Measurements from ENCODE around the gene RRP36.

RRP36 gene

GRCh38 chr6:43006251-43006650 is 15.2 kb upstream of the RRP36 start:
- no peak for DNase-seq (ENCODE audit: low read depth, low spot score)

- no peak for DNase-seq (ENCODE audit: low read depth, low spot score)
Observed at GRCh38 chr6:43007126-43007525, 14.3 kb upstream of the RRP36 start.

- DNase-seq (ENCODE audit: low read depth, low spot score), result peak; percentile 43
Observed at GRCh38 chr6:43009124-43009523, 12.3 kb upstream of the RRP36 start.

- DNase-seq (ENCODE audit: low read depth, low spot score), result no peak
Observed at GRCh38 chr6:43011207-43011606, 10.2 kb upstream of the RRP36 start.

GRCh38 chr6:43012364-43012763 is 9.1 kb upstream of the RRP36 start:
- DNase-seq (ENCODE audit: low read depth, low spot score), result no peak

GRCh38 chr6:43013097-43013842 is 8.2 kb upstream of the RRP36 start:
- DNase-seq (ENCODE audit: low read depth, low spot score), result peak; percentile 22

GRCh38 chr6:43013843-43014433 is 7.5 kb upstream of the RRP36 start, which contains the start of the genes KLHDC3 and MEA1:
TSS of gene KLHDC3 (plus strand) at chr6:43014249. CDS start at chr6:43017193, 2,944 bp downstream.
TSS of gene MEA1 (minus strand) at chr6:43013946. CDS start at chr6:43013813, 133 bp downstream.
- DNase-seq (ENCODE audit: low read depth, low spot score), result peak; percentile 100

GRCh38 chr6:43014434-43014909 is 7.0 kb upstream of the RRP36 start:
- peak; percentile 67 for DNase-seq (ENCODE audit: low read depth, low spot score)

GRCh38 chr6:43016176-43016942 is 5.1 kb upstream of the RRP36 start:
- no peak for DNase-seq (ENCODE audit: low read depth, low spot score)

- DNase-seq (ENCODE audit: low read depth, low spot score), result no peak
Observed at GRCh38 chr6:43016943-43017334, 4.5 kb upstream of the RRP36 start.

GRCh38 chr6:43019152-43019551 is 2.3 kb upstream of the RRP36 start:
- DNase-seq (ENCODE audit: low read depth, low spot score), result no peak

- DNase-seq (ENCODE audit: low read depth, low spot score), result no peak
Observed at GRCh38 chr6:43020052-43020705, 1.2 kb upstream of the RRP36 start.

- DNase-seq (ENCODE audit: low read depth, low spot score), result no peak
Observed at GRCh38 chr6:43020847-43021246, 576 bp upstream of the RRP36 start.

- DNase-seq (ENCODE audit: low read depth, low spot score), result no peak
Observed at GRCh38 chr6:43024436-43024835, 3.0 kb downstream of the RRP36 start.

- no peak for DNase-seq (ENCODE audit: low read depth, low spot score)
Observed at GRCh38 chr6:43026365-43026764, 4.9 kb downstream of the RRP36 start.

- no peak for DNase-seq (ENCODE audit: low read depth, low spot score)
Observed at GRCh38 chr6:43029120-43029519, 7.7 kb downstream of the RRP36 start.

- no peak for DNase-seq (ENCODE audit: low read depth, low spot score)
Observed at GRCh38 chr6:43032326-43032725, 10.9 kb downstream of the RRP36 start.

- DNase-seq (ENCODE audit: low read depth, low spot score), result no peak
Observed at GRCh38 chr6:43033496-43034189, 12.2 kb downstream of the RRP36 start.

- no peak for DNase-seq (ENCODE audit: low read depth, low spot score)
Observed at GRCh38 chr6:43034190-43034525, 12.7 kb downstream of the RRP36 start.

GRCh38 chr6:43035495-43036194 is 14.2 kb downstream of the RRP36 start:
- DNase-seq (ENCODE audit: low read depth, low spot score), result no peak

- DNase-seq (ENCODE audit: low read depth, low spot score), result no peak
Observed at GRCh38 chr6:43036712-43037111, 15.3 kb downstream of the RRP36 start.
